CD4-positive, alpha-beta T cell treated with Interleukin-10 for 1 hour (primary cell): ENCODE measurements around the gene MAGEH1.
A peak's percentile ranks its signal among the peaks of the same experiment; 100 is the strongest.
"Not testable (repeated sequence)": the region's sequence is repeated elsewhere in the genome, so short reads cannot be mapped to it uniquely, and the experiment has no call there.

ENCODE experiments used
- DNase-seq: peaks from one replicate; pipeline ENCODE4 v3.0.0-alpha.2; 2020

MAGEH1 gene

GRCh38 chrX:55451990-55452832, at the start of gene MAGEH1:
MAGEH1 (plus strand) TSS chrX:55452127; CDS start chrX:55452375, 248 bp downstream.
- peak; percentile 82 for DNase-seq

DNA sequence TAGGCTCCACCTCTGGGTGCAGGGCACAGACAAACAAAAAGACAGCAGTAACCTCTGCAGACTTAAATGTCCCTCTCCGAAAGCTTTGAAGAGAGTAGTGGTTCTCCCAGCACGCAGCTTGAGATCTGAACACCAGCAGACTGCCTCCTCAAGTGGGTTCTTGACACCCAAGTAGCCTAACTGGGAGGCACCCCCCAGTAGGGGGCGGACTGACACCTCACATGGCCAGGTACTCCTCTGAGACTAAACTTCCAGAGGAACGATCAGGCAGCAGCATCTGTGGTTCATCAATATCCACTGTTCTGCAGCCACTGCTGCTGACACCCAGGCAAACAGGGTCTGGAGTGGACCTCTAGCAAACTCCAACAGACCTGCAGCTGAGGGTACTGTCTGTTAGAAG, 24.8 kb upstream of the MAGEH1 start:
- DNase-seq: peak; percentile 27

GRCh38 chrX:55443468-55443867, 8.5 kb upstream of the MAGEH1 start:
- DNase-seq: not testable (repeated sequence)

DNA sequence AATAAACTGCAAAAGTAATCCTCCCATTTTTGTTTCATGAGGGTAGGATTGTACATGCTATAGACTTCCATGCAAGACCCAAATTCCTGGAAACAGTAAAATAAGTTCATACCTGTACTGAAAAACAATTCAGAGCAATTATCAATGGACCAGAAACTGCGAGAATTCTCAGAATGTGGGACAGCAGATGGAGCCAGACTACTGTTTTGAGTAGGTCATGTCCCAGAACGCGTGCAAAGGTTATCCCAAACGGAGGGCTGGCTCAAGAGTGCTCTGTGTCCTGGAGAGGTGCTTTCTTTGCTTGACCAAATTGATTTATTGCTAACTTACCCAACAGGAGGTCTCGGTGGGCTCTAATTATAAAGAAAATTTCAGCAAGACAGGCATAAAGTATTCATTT, 1.7 kb upstream of the MAGEH1 start:
- DNase-seq: no peak

GRCh38 chrX:55451141-55451540, 786 bp upstream of the MAGEH1 start:
- DNase-seq: no peak

- DNase-seq: no peak
Observed at GRCh38 chrX:55451626-55451989, 319 bp upstream of the MAGEH1 start.

- DNase-seq: no peak
Observed at GRCh38 chrX:55452833-55453124, 852 bp downstream of the MAGEH1 start.

- not testable (repeated sequence) for DNase-seq
Observed at GRCh38 chrX:55455708-55456107, 3.8 kb downstream of the MAGEH1 start.

GRCh38 chrX:55459426-55459825, 7.5 kb downstream of the MAGEH1 start:
- DNase-seq: not testable (repeated sequence)

DNA sequence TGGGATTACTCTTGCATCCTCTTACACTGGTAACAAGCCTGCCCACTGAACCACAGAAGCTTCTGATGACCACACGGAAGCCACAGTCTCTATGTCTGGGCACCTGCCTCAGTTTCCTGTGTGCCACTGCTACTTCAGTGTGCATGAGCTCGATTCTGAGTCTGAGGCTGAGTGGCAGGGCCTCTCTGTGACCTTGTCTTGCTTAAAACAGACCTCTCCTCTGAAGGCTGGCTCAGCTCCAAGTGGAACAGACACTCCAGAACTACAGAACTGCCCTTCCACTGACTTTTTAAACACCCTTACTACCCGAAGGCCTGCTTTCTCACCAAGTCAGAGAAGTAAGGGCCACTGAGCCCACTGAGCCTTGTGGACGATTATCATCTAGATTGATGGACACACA, 8.0 kb downstream of the MAGEH1 start:
- DNase-seq: not testable (repeated sequence)

DNA sequence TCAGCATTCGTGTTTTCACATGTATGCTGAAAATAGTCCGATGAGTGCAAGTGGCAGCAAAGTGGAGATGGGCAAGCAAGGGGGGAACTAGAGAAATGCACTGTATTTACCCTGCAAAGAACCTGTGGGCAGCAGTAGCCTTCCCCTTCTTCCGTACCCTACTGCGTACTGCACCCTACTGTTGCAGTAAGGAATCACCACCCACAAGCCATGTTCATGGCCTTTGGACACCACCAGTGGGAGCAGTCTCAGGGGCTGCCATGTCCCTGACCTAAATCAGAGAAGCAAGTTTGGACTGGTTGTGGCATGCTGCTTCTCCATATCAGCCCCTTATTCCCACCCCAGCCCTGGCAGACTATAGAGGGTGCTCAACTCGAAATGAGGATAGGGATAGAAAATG, 12.1 kb downstream of the MAGEH1 start:
- not testable (repeated sequence) for DNase-seq

- not testable (repeated sequence) for DNase-seq
Observed at GRCh38 chrX:55465108-55465507, 13.2 kb downstream of the MAGEH1 start.

- not testable (repeated sequence) for DNase-seq
Observed at GRCh38 chrX:55465791-55466190, 13.9 kb downstream of the MAGEH1 start.

DNA sequence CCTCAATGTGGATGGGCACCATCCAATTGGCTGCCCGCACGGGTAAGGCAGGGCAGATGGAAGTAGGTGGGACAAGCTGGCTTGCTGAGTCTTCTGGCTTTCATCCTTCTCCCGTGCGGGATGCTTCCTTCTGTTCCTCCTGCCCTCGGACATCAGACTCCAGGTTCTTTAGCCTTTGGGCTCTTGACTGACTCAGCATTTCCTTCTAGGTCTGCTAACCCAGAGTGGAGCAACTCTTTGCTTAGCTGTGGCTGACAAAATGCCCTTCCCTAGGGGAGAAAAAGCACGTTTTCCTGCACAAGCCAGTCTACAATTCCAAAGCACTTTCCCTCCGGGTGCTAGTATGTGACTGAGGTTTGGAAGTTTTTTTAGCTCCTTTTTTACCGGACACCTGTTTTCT, 28.0 kb downstream of the MAGEH1 start:
- not testable (repeated sequence) for DNase-seq

GRCh38 chrX:55480390-55481062, 28.6 kb downstream of the MAGEH1 start:
- DNase-seq: no peak

GRCh38 chrX:55484948-55485347, 33.0 kb downstream of the MAGEH1 start:
- no peak for DNase-seq

DNA sequence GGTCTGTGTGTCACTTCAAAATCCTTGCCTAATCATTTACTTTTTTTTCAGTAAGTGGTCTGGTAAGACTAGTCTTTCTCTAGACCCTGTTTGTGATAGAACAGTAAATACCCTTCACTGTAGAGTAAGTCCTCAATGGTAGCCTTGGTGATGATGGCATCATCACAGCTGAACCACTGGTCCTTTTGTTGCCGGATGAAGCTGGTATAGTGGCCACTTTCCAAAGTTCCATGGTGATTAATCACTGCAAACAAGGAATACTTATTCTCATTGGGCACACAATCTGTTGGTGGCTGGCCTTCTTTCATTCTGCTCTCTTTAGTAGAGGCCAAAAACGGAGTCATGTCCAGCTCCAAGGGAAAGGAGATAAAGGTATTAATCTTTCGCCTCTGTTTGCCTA, 34.8 kb downstream of the MAGEH1 start:
- no peak for DNase-seq

DNA sequence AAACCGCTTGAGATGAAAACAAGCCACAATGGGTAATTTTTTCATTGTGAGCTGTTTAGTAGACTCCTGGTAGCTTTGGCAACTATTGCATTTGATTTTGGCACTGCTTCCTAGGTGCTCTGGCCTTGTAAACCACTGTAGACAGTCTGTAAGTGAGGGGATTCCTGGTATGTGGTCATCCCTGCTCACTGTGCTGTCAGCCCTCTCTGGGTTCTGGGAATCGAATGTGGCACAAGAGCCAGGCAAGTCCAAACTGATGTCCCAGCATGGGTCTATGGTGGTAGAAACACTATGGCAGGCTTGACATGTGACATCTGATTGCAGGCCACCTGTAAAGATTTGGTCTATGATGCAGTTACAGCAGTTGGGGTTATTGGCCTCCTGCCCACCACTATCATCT, 35.2 kb downstream of the MAGEH1 start:
- no peak for DNase-seq

GRCh38 chrX:55488006-55488592, 36.2 kb downstream of the MAGEH1 start:
- DNase-seq: no peak

DNA sequence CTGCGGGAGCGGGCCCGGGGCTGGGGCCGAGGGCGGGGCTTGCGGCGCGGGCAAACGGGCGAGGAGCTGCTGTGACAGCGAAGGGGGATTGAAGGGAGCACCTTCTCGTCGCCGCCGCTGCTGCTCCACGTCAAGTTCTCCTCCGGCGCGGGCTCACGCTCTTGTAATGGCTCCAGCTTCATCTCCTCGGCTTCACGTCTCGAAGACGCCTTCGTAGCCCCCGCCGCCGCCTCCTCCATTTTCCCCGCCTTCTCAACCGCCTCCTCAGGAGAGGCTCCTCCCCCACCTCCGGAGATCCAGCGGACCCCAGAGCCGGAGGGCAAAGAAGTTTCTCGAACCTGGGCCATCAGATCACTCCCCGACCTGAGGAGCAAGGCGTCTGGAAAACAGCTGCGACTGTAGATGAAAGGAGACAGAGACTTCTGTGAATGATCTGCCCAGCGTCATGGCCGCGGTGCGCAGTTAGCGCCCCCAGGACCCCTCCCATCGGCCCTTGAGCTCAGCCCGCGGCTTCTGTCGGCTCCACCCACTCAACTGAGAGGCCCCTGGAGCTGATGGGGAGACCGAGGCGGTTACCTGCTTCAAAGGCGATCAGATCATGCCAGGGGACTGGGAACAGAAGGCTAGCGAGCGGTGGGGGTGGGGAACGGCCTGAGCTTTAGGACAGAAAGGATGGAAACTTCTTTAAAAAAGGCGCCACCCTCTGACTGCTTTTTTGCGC, 36.8 kb downstream of the MAGEH1 start:
- peak; percentile 68 for DNase-seq

- no peak for DNase-seq
Observed at GRCh38 chrX:55489314-55490009, 37.5 kb downstream of the MAGEH1 start, which contains the start of gene USP51. USP51 (minus strand) TSS chrX:55489848; CDS start chrX:55488939, 909 bp downstream.

DNA sequence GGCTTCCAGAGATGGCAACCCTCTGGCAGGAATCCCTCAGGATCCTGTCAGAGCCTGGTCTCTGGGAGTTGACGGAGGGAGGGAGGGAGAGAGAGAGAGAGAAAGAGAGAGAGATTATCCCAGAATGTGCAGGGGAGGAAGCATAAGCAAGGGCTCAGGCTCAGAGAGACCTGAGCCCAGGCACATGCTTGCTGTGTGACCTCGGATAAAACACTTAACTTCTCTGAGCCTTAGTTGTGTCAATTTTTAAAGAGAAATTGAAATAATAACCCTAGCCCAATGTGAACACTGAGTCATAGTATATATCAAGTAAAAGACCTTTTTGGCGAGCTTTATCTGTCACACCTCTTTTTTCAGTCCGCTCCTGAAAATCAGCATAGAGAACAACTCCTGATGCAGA, 38.2 kb downstream of the MAGEH1 start:
- DNase-seq: no peak

GRCh38 chrX:55490974-55491373, 39.0 kb downstream of the MAGEH1 start:
- DNase-seq: no peak
